Measurements from ENCODE around the gene TBC1D28.
A peak's percentile ranks its signal among the peaks of the same experiment; 100 is the strongest.
"Not testable (repeated sequence)": the region's sequence is repeated elsewhere in the genome, so short reads cannot be mapped to it uniquely, and the experiment has no call there.

Gene TBC1D28

DNA sequence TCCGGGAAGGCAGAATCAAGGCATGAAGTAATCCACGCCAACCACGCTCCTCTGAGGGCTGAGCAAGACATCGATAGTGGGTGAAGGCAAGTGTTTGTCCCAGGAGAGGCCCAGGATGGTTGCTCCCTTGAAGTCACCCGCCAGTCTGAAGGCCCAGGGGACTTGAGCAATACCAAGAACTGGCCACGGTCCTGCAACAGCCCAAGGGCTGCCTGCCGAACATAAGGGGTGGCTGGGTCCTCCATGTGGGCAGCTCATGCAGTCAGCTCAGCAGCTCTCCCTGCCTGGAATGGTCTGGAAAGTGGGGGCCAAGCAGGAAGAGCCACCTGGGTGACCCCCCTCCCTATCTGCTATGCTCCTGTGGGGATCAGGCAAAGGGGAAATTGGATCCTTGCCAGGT lies 8.4 kb downstream of the TBC1D28 start:
- H3K9ac ChIP-seq (ENCODE audit: low read depth, low read length, poor library complexity, severe bottlenecking); H3K9me3 ChIP-seq (ENCODE audit: insufficient read depth, low read depth, low read length); H3K27me3 ChIP-seq (ENCODE audit: insufficient read depth, low read length, poor library complexity, severe bottlenecking); H3K4me3 ChIP-seq (ENCODE audit: low read length, poor library complexity, severe bottlenecking); H4K20me1 ChIP-seq (ENCODE audit: insufficient read depth, low read length, poor library complexity, severe bottlenecking); H3K9me2 ChIP-seq (replicated peaks; ENCODE audit: low read depth, low read length); H3K36me3 ChIP-seq (ENCODE audit: insufficient read depth, low read length); H3K4me2 ChIP-seq (ENCODE audit: low read depth, low read length, poor library complexity, severe bottlenecking); H3K4me1 ChIP-seq (ENCODE audit: insufficient read depth, low read length, poor library complexity, severe bottlenecking); H3F3A ChIP-seq (ENCODE audit: low read depth); H3K79me2 ChIP-seq (ENCODE audit: insufficient read depth, low read length); H2AFZ ChIP-seq (ENCODE audit: low read length): not testable (repeated sequence)

DNA sequence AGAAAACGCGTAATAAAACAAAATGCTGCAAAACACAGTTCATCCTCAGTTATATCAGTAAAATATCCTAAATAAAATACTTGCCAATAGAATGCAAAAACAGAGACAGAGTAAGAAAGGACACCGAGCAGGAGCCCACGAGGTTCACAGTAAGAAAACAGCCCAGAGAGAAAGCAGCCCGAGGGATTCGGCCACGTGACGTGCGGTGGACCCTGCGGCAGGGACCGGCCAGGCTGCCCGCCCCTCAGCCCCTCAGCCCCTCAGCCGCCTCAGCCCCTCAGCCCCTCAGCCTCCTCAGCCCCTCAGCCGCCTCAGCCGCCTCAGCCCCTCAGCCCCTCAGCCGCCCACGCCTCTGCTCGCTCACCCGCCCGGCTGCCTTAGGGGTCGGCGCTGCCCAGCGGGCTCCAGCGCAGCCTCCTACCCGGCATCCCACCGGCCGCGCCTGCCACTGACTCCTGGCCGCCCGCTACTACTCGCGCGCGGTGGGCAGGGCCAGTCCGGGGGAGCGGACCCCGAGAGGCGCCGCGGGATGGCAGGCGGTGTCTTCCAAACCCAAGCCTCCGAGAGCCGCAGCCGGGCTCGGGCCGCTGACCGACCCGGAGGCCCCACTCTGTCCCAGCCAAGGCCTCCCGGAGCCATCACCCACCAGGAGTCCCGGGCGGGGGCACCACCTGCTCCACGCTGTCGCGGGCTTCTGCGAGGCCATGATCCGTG lies 9.5 kb downstream of the TBC1D28 start:
- H2AFZ ChIP-seq (ENCODE audit: low read length); H3K4me2 ChIP-seq (ENCODE audit: low read depth, low read length, poor library complexity, severe bottlenecking); H3K27me3 ChIP-seq (ENCODE audit: insufficient read depth, low read length, poor library complexity, severe bottlenecking); H3K9ac ChIP-seq (ENCODE audit: low read depth, low read length, poor library complexity, severe bottlenecking); H3K4me3 ChIP-seq (ENCODE audit: low read length, poor library complexity, severe bottlenecking); H3K4me1 ChIP-seq (ENCODE audit: insufficient read depth, low read length, poor library complexity, severe bottlenecking); H3K9me3 ChIP-seq (ENCODE audit: insufficient read depth, low read depth, low read length); H3K36me3 ChIP-seq (ENCODE audit: insufficient read depth, low read length); H3K9me2 ChIP-seq (replicated peaks; ENCODE audit: low read depth, low read length); H4K20me1 ChIP-seq (ENCODE audit: insufficient read depth, low read length, poor library complexity, severe bottlenecking); H3K79me2 ChIP-seq (ENCODE audit: insufficient read depth, low read length); H3F3A ChIP-seq (ENCODE audit: low read depth): not testable (repeated sequence)

DNA sequence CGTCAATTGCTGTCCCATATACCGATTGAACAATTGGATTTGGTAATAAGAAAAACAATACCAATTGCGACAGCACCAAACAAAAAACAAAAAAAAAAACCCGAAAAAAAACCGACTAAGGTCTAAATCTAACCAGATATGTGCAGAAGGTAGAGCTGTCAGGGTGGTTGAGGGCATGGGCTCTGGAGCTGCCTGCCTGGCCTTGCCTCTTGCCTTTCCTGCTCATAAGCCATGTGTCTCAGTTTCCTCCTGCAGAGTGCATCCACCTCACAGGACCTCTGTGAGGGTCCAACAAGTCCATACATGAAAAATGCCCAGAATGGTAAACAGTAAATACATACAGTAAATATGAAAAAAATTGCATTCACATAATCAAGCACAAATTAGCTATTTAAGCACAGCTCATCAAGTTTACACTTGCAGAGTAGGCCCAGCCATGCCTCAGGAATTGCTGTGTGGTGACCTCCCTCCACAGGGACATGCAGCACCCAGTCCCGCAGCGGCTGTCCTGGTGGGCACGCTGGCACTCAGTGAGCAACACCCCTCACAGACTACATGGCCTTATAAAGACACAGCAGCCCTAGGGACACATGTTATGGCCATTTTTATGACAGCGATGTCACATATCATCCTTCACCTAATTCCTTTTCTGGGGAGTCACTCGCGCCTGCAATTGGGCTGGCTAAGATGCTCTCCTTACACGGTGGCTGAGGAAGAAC lies 17.9 kb downstream of the TBC1D28 start:
- Histone ChIP-seq H3F3A (ENCODE audit: low read depth) (no peaks in the 10 kb centered on the region), H2AFZ (ENCODE audit: low read length) (peak overlapping the region; percentile 69; the same call in 1 of the 2 replicates), H3K9me2 (replicated peaks; ENCODE audit: low read depth, low read length) (no peaks in the 10 kb centered on the region), H3K27me3 (ENCODE audit: insufficient read depth, low read length, poor library complexity, severe bottlenecking) (no peaks in the 10 kb centered on the region), H3K4me1 (ENCODE audit: insufficient read depth, low read length, poor library complexity, severe bottlenecking) (no peaks in the 10 kb centered on the region), H3K9ac (ENCODE audit: low read depth, low read length, poor library complexity, severe bottlenecking) (no peak overlapping the region), H3K36me3 (ENCODE audit: insufficient read depth, low read length) (no peaks in the 10 kb centered on the region), H3K9me3 (ENCODE audit: insufficient read depth, low read depth, low read length) (no peaks in the 10 kb centered on the region), H4K20me1 (ENCODE audit: insufficient read depth, low read length, poor library complexity, severe bottlenecking) (no peaks in the 10 kb centered on the region), H3K4me2 (ENCODE audit: low read depth, low read length, poor library complexity, severe bottlenecking) (peak overlapping the region; percentile 34), H3K79me2 (ENCODE audit: insufficient read depth, low read length) (no peaks in the 10 kb centered on the region), H3K4me3 (ENCODE audit: low read length, poor library complexity, severe bottlenecking) (no peak overlapping the region)
- TF ChIP-seq, protein P1, sequence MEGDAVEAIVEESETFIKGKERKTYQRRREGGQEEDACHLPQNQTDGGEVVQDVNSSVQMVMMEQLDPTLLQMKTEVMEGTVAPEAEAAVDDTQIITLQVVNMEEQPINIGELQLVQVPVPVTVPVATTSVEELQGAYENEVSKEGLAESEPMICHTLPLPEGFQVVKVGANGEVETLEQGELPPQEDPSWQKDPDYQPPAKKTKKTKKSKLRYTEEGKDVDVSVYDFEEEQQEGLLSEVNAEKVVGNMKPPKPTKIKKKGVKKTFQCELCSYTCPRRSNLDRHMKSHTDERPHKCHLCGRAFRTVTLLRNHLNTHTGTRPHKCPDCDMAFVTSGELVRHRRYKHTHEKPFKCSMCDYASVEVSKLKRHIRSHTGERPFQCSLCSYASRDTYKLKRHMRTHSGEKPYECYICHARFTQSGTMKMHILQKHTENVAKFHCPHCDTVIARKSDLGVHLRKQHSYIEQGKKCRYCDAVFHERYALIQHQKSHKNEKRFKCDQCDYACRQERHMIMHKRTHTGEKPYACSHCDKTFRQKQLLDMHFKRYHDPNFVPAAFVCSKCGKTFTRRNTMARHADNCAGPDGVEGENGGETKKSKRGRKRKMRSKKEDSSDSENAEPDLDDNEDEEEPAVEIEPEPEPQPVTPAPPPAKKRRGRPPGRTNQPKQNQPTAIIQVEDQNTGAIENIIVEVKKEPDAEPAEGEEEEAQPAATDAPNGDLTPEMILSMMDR (conservative IDR thresholded peaks at IDR 0.05; ENCODE audit: low read length), result no peak
- TF ChIP-seq EZH2phosphoT487 (IDR thresholded peaks at IDR 0.05; ENCODE audit: borderline replicate concordance), result no peak

DNA sequence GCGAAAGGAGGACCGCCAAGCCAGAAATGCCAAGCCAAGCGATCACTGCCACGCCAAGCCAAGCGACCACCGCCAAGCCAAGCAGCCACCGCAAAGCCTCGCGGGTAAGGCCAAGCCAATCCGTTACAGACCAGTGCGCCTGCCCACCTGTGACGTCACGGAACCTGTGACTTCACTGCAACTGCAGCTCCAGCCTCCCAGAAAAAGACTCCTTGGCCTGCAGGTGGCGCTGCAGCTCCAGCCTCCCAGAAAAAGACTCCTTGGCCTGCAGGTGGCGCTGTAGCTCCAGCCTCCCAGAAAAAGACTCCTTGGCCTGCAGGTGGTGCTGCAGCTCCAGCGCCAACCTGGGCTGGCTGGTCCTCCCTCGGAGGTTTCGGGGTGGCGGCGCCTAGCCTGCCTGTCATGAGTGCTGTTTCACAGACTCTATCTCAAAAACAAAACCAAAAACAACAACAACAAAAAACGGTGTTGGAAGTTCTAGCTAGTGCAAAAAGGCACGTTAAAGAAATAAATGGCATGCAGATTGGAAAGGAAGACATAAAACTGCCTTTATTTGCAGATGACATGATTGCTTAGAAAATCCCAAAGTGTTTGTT lies 18.6 kb downstream of the TBC1D28 start:
- H3K9me3 ChIP-seq (ENCODE audit: insufficient read depth, low read depth, low read length); H3F3A ChIP-seq (ENCODE audit: low read depth); H3K79me2 ChIP-seq (ENCODE audit: insufficient read depth, low read length); H3K4me3 ChIP-seq (ENCODE audit: low read length, poor library complexity, severe bottlenecking); H3K36me3 ChIP-seq (ENCODE audit: insufficient read depth, low read length); H3K4me1 ChIP-seq (ENCODE audit: insufficient read depth, low read length, poor library complexity, severe bottlenecking); H3K27me3 ChIP-seq (ENCODE audit: insufficient read depth, low read length, poor library complexity, severe bottlenecking); H3K9ac ChIP-seq (ENCODE audit: low read depth, low read length, poor library complexity, severe bottlenecking); H3K9me2 ChIP-seq (replicated peaks; ENCODE audit: low read depth, low read length); H4K20me1 ChIP-seq (ENCODE audit: insufficient read depth, low read length, poor library complexity, severe bottlenecking): not testable (repeated sequence)
- Histone ChIP-seq H3K4me2 (ENCODE audit: low read depth, low read length, poor library complexity, severe bottlenecking) (peak overlapping the region; percentile 34), H2AFZ (ENCODE audit: low read length) (peak overlapping the region; percentile 69; the same call in 1 of the 2 replicates)
- TF ChIP-seq, protein P1 (conservative IDR thresholded peaks at IDR 0.05; ENCODE audit: low read length), result peak; percentile 93

DNA sequence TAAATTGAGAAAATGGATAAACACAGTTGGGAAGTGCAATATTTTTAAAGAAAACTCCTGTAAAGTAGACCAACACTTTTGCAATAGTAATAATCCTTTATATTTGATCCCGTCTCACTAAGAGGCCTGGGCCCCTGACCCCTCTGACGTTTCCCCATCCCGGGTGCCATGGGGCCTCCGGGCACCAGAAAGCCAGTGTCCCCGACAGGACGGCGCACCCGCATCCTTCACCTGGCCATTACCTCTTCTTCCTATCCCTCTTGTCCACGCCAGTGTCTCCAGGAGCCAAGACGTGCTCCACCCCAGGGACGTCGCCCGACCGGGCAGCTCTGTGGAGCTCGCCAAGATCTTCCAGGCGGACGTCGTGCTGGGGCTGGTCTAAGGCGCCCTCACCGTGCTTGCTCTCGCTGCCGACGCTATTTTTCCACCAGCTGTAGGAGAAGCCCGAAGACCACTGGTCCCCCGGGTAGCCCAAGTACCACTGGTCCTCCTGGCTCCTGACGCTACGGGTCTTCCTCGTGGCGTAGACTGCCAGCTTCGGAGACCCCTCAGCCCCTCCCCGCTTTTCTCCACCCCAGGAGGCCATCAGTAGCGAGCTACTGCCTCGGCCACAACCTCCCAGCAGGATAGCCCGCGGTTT lies 19.2 kb downstream of the TBC1D28 start:
- H3K9ac ChIP-seq (ENCODE audit: low read depth, low read length, poor library complexity, severe bottlenecking); H2AFZ ChIP-seq (ENCODE audit: low read length); H3K4me1 ChIP-seq (ENCODE audit: insufficient read depth, low read length, poor library complexity, severe bottlenecking): not testable (repeated sequence)

More for the DNA sequence above, 19.2 kb downstream of the TBC1D28 start:
- H3K79me2 ChIP-seq (ENCODE audit: insufficient read depth, low read length); H3K4me3 ChIP-seq (ENCODE audit: low read length, poor library complexity, severe bottlenecking); H3F3A ChIP-seq (ENCODE audit: low read depth); H3K4me2 ChIP-seq (ENCODE audit: low read depth, low read length, poor library complexity, severe bottlenecking); H4K20me1 ChIP-seq (ENCODE audit: insufficient read depth, low read length, poor library complexity, severe bottlenecking); H3K27me3 ChIP-seq (ENCODE audit: insufficient read depth, low read length, poor library complexity, severe bottlenecking); H3K36me3 ChIP-seq (ENCODE audit: insufficient read depth, low read length); H3K9me3 ChIP-seq (ENCODE audit: insufficient read depth, low read depth, low read length); H3K9me2 ChIP-seq (replicated peaks; ENCODE audit: low read depth, low read length): not testable (repeated sequence)
